ENCODE measurements around the gene AHR. TPM values are rescaled to one million over a fixed set of nuclear protein-coding genes. Genes with fewer than 3 reads are reported as not detected.

AHR gene
- total RNA-seq, 5 donors from 2014 or later (not counting 1 experiment from before 2014, with no cell fraction given), result 40.2 to 76.4 (median 52.5) TPM

- ATAC-seq (replicated peaks in 1 of 4) (no peak), DNase-seq (no peak)
- ChIA-PET CTCF (interaction anchor here in 1 of 2 donors (0.6 to 0.9 kb wide), 2 partner anchors 14 to 119 kb away, joined by 3 read pairs; no protein-coding TSS in a partner anchor), POLR2A (no interaction called here)
- no peaks in the 10 kb centered on the region for H3K9me3 ChIP-seq
- H3K4me3 ChIP-seq (ENCODE audit: control insufficient read depth in 1 of 2, extremely low read depth in 1 of 2, low read length in 1 of 2), result no peak overlapping the region
- no peaks in the 10 kb centered on the region for H3K27me3 Mint-ChIP-seq
- H3K27me3 ChIP-seq (replicated peaks in 1 of 2; ENCODE audit: control insufficient read depth in 2 of 2, extremely low read depth in 1 of 2, insufficient read depth in 2 of 2, low read length in 1 of 2), result peaks cover 0 to 3% of the 10 kb centered on the region in 2 experiments
- no peak overlapping the region for H3K27ac Mint-ChIP-seq
- WGBS (ENCODE audit: insufficient coverage), result no CpG with 5 or more reads among the region's 4 CpGs
- no peaks in the 10 kb centered on the region for H3K36me3 Mint-ChIP-seq
- peaks cover 0 to 2% of the 10 kb centered on the region in 2 experiments for H3K4me1 ChIP-seq (ENCODE audit: control insufficient read depth in 1 of 2, extremely low read depth in 1 of 2, insufficient read depth in 2 of 2, low read length in 2 of 2)
- no peak overlapping the region for H3K4me3 Mint-ChIP-seq
- H3K9me3 Mint-ChIP-seq, result no peaks in the 10 kb centered on the region
- H3K36me3 ChIP-seq (ENCODE audit: control insufficient read depth in 2 of 2, extremely low read depth in 1 of 2, insufficient read depth in 1 of 2, low read length in 1 of 2), result no peaks in the 10 kb centered on the region
- H3K27ac ChIP-seq (ENCODE audit: low read length), result no peak overlapping the region
- peaks cover 0 to 3% (median 2%) of the 10 kb centered on the region in 3 donors for H3K4me1 Mint-ChIP-seq
Measured at GRCh38 chr7:17370901-17371585, 72.6 kb downstream of the AHR start.

DNA sequence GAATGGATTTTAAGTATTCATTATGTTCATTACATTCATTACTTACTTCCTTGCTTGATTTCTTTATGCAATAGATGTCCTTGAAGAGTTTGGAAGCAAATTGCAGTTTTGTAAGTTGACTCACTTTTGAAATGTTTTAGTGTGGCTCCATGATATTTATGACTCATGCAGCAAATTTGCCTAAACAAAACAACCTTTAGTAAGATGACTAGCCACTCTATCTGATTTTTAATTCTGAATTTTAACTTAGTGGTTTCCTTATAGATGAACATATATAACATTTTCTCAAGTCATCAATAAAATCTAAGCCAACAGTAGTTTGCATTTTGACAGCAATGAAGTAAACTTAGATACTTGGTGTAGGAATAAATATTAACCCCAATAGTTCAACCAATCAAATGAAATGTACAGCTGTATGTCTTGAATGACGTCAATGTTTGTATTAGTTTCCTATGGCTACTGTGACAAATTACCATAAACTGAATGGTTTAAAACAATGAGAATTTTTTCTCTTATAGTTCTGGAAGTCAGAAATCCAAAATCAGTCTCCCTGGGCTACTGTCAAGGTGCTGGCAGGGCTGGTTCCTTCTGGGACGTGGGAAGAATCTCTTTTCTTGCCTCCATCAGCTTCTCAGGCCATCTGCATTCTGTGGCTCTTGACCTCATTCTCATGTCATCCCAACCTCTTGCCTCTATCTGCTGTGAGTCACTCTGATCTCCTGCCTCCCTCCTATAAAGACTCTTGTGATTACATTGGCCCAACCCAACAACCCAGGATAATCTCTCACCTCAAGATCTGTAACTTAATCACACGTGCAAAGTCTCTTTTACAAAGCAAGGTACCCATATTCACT is 73.4 kb downstream of the AHR start:
- Histone ChIP-seq H3K27ac (ENCODE audit: low read length) (no peak overlapping the region), H3K9me3 (no peaks in the 10 kb centered on the region), H3K36me3 (ENCODE audit: control insufficient read depth in 2 of 2, extremely low read depth in 1 of 2, insufficient read depth in 1 of 2, low read length in 1 of 2) (no peaks in the 10 kb centered on the region), H3K4me3 (ENCODE audit: control insufficient read depth in 1 of 2, extremely low read depth in 1 of 2, low read length in 1 of 2) (no peak overlapping the region), H3K27me3 (replicated peaks in 1 of 2; ENCODE audit: control insufficient read depth in 2 of 2, extremely low read depth in 1 of 2, insufficient read depth in 2 of 2, low read length in 1 of 2) (peaks cover 0 to 3% of the 10 kb centered on the region in 2 experiments), H3K4me1 (ENCODE audit: control insufficient read depth in 1 of 2, extremely low read depth in 1 of 2, insufficient read depth in 2 of 2, low read length in 2 of 2) (no peaks in the 10 kb centered on the region)
- H3K27ac Mint-ChIP-seq, result no peak overlapping the region
- ChIA-PET CTCF (no interaction called here), POLR2A (no interaction called here)
- H3K27me3 Mint-ChIP-seq, result no peaks in the 10 kb centered on the region
- no peaks in the 10 kb centered on the region for H3K4me1 Mint-ChIP-seq
- no peaks in the 10 kb centered on the region for H3K36me3 Mint-ChIP-seq
- DNase-seq (no peak), ATAC-seq (replicated peaks in 1 of 4) (no peak)
- H3K9me3 Mint-ChIP-seq, result no peaks in the 10 kb centered on the region
- WGBS (ENCODE audit: insufficient coverage), result 80% methylated on average over 2 of the region's 3 CpGs
- no peak overlapping the region for H3K4me3 Mint-ChIP-seq

DNA sequence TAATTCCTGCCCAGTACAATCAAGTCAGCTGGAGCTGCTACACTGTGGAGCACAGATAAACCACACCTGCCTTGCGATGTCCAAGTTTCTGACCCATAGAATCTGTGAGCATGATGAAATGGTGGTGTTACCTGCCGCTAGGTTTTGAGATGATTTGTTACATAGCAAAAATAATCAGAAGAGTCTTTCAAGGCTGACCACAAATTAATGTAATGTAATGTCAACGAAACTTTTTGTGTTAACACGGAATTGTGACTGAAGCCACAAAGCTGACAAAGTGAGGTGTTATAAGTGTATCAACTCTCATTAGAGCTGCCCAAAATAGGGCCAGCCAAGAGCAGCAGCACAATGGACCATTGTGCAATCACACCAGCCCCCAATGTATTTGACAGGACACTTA is 75.7 kb downstream of the AHR start:
- Mint-ChIP-seq H3K9me3 (no peaks in the 10 kb centered on the region), H3K36me3 (no peaks in the 10 kb centered on the region), H3K4me3 (no peak overlapping the region), H3K4me1 (no peaks in the 10 kb centered on the region), H3K27me3 (no peaks in the 10 kb centered on the region), H3K27ac (no peak overlapping the region)
- Histone ChIP-seq H3K36me3 (ENCODE audit: control insufficient read depth in 2 of 2, extremely low read depth in 1 of 2, insufficient read depth in 1 of 2, low read length in 1 of 2) (no peaks in the 10 kb centered on the region), H3K27ac (ENCODE audit: low read length) (no peak overlapping the region), H3K4me3 (ENCODE audit: control insufficient read depth in 1 of 2, extremely low read depth in 1 of 2, low read length in 1 of 2) (no peak overlapping the region), H3K4me1 (ENCODE audit: control insufficient read depth in 1 of 2, extremely low read depth in 1 of 2, insufficient read depth in 2 of 2, low read length in 2 of 2) (no peaks in the 10 kb centered on the region), H3K27me3 (replicated peaks in 1 of 2; ENCODE audit: control insufficient read depth in 2 of 2, extremely low read depth in 1 of 2, insufficient read depth in 2 of 2, low read length in 1 of 2) (no peaks in the 10 kb centered on the region), H3K9me3 (no peaks in the 10 kb centered on the region)
- DNase-seq (no peak), ATAC-seq (replicated peaks in 1 of 4) (no peak)
- ChIA-PET CTCF (no interaction called here), POLR2A (no interaction called here)
- no CpG with 5 or more reads among the region's 4 CpGs for WGBS (ENCODE audit: insufficient coverage)

GRCh38 chr7:17374654-17375053 is 76.2 kb downstream of the AHR start:
- Histone ChIP-seq H3K27ac (ENCODE audit: low read length) (no peak overlapping the region), H3K27me3 (replicated peaks in 1 of 2; ENCODE audit: control insufficient read depth in 2 of 2, extremely low read depth in 1 of 2, insufficient read depth in 2 of 2, low read length in 1 of 2) (no peaks in the 10 kb centered on the region), H3K36me3 (ENCODE audit: control insufficient read depth in 2 of 2, extremely low read depth in 1 of 2, insufficient read depth in 1 of 2, low read length in 1 of 2) (no peaks in the 10 kb centered on the region), H3K4me3 (ENCODE audit: control insufficient read depth in 1 of 2, extremely low read depth in 1 of 2, low read length in 1 of 2) (no peak overlapping the region), H3K4me1 (ENCODE audit: control insufficient read depth in 1 of 2, extremely low read depth in 1 of 2, insufficient read depth in 2 of 2, low read length in 2 of 2) (no peaks in the 10 kb centered on the region), H3K9me3 (no peaks in the 10 kb centered on the region)
- H3K27me3 Mint-ChIP-seq, result no peaks in the 10 kb centered on the region
- H3K36me3 Mint-ChIP-seq, result no peaks in the 10 kb centered on the region
- ATAC-seq (replicated peaks in 1 of 4) (no peak), DNase-seq (no peak)
- POLR2A ChIA-PET, result no interaction called here
- WGBS (ENCODE audit: insufficient coverage), result 96% methylated on average over 4 of the region's 5 CpGs
- H3K27ac Mint-ChIP-seq, result no peak overlapping the region
- no peak overlapping the region for H3K4me3 Mint-ChIP-seq
- no peaks in the 10 kb centered on the region for H3K9me3 Mint-ChIP-seq
- no peaks in the 10 kb centered on the region for H3K4me1 Mint-ChIP-seq
- CTCF ChIA-PET, result no interaction called here

GRCh38 chr7:17376595-17376994 is 78.1 kb downstream of the AHR start:
- Histone ChIP-seq H3K27me3 (replicated peaks in 1 of 2; ENCODE audit: control insufficient read depth in 2 of 2, extremely low read depth in 1 of 2, insufficient read depth in 2 of 2, low read length in 1 of 2) (no peaks in the 10 kb centered on the region), H3K4me3 (ENCODE audit: control insufficient read depth in 1 of 2, extremely low read depth in 1 of 2, low read length in 1 of 2) (no peak overlapping the region), H3K27ac (ENCODE audit: low read length) (no peak overlapping the region), H3K4me1 (ENCODE audit: control insufficient read depth in 1 of 2, extremely low read depth in 1 of 2, insufficient read depth in 2 of 2, low read length in 2 of 2) (no peaks in the 10 kb centered on the region), H3K36me3 (ENCODE audit: control insufficient read depth in 2 of 2, extremely low read depth in 1 of 2, insufficient read depth in 1 of 2, low read length in 1 of 2) (no peaks in the 10 kb centered on the region), H3K9me3 (no peaks in the 10 kb centered on the region)
- Mint-ChIP-seq H3K27me3 (no peaks in the 10 kb centered on the region), H3K36me3 (no peaks in the 10 kb centered on the region), H3K9me3 (no peaks in the 10 kb centered on the region), H3K27ac (no peak overlapping the region), H3K4me1 (no peaks in the 10 kb centered on the region), H3K4me3 (no peak overlapping the region)
- DNase-seq (no peak), ATAC-seq (replicated peaks in 1 of 4) (no peak)
- CTCF ChIA-PET, result no interaction called here
- POLR2A ChIA-PET, result no interaction called here
- no CpG with 5 or more reads among the region's 1 CpG for WGBS (ENCODE audit: insufficient coverage)

DNA sequence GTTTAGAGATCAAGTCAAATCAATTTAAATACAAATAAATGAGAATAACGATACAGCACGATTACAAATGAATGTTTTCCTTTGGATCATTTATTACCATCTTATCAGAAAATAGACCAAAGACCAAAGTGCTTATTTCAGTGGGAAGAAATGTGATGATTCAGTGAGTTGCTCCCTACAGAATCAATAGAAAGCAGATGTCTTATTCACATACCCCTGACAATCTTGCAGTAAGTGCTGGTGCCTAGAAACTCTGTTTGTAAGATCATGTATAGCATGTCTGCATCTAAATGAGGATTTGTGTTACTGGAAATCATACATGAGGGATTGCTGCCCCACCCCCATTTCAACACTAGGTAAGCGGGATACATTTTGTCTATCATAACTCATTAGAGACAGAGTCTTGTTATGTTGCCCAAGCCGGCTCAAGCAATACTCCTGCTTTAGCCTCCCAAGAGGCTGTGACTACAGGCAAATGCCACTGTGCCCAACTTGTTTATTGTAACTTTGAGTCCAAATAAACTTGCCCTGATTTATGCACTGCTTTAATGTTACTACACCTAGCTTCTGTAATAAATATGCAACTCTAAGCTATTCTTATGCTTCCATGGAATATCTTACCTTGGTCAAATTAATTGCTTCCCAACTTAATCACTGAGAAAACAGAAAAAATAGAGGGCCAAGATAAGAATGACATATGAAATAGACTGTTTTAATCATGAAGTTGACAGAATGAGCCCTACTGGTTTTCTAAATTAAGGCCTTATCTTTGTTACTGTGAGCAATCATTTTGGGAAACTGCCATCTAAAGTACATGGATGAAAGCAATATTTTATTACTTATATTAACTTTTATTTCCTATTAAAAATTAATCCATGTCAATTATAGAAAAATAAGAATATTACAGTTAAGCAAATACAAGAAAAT is 82.5 kb downstream of the AHR start:
- no peaks in the 10 kb centered on the region for H3K9me3 Mint-ChIP-seq

More for the DNA sequence above, 82.5 kb downstream of the AHR start:
- no peak overlapping the region for H3K27ac ChIP-seq (ENCODE audit: low read length)
- no peaks in the 10 kb centered on the region for H3K36me3 Mint-ChIP-seq
- H3K27me3 Mint-ChIP-seq, result no peaks in the 10 kb centered on the region
- DNase-seq (no peak), ATAC-seq (replicated peaks in 1 of 4) (no peak)
- no peak overlapping the region for H3K27ac Mint-ChIP-seq
- no peaks in the 10 kb centered on the region for H3K36me3 ChIP-seq (ENCODE audit: control insufficient read depth in 2 of 2, extremely low read depth in 1 of 2, insufficient read depth in 1 of 2, low read length in 1 of 2)
- H3K9me3 ChIP-seq, result no peaks in the 10 kb centered on the region
- ChIA-PET POLR2A (no interaction called here), CTCF (no interaction called here)
- H3K4me3 Mint-ChIP-seq, result no peak overlapping the region
- WGBS (ENCODE audit: insufficient coverage), result 83% methylated on average over 1 of the region's 4 CpGs
- H3K27me3 ChIP-seq (replicated peaks in 1 of 2; ENCODE audit: control insufficient read depth in 2 of 2, extremely low read depth in 1 of 2, insufficient read depth in 2 of 2, low read length in 1 of 2), result no peaks in the 10 kb centered on the region
- H3K4me1 Mint-ChIP-seq, result no peaks in the 10 kb centered on the region
- H3K4me1 ChIP-seq (ENCODE audit: control insufficient read depth in 1 of 2, extremely low read depth in 1 of 2, insufficient read depth in 2 of 2, low read length in 2 of 2), result no peaks in the 10 kb centered on the region
- H3K4me3 ChIP-seq (ENCODE audit: control insufficient read depth in 1 of 2, extremely low read depth in 1 of 2, low read length in 1 of 2), result no peak overlapping the region

Data from T-cell (primary cell).